GM21619 (cell line): ENCODE data around the gene RAB20.

Experiments used
- ATAC-seq: cut with Tn5 transposase; IDR thresholded peaks from one replicate; pipeline ENCODE4 v1.9.1; 2021; ENCODE audit not compliant: unreplicated experiment

The RAB20 gene

DNA sequence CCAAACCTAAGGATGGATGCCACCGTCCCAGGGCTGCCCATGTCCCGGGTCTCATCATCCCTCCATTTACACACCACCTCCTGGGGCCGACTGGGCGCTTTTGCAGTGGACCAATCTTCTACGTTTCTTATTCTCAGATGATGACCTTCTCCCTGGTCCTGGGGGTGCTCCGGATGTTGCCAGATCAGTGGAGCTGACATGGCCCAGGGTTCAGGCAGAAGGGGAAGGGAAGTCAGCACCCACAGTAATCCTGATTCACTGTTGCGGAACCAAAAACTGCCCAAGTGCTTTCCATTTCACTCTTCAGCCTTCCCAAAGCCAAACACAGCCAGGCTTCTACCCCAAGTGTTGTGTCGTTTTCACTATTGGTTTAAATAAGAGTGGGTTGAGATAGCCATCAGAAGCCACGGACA lies 29.8 kb downstream of the RAB20 start:
- no peak for ATAC-seq

DNA sequence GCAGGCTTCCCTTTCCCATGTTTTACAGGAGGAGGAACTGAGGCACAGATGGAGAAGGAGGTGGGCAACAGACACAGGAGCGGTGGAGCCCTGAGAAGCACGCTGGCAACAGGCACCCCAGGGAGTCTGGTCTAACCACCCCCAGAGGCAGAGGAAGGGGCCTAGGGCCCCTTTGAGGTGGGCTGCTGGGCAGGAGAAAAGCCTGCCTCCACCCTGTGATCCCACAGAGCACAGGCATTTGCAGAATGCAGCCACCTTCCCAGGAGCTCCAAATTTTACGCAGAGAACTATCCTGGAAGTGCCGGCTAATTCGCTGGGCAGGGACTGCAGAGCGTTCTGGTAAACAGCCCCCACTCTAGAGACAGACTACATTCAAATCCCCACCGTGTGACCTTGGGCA lies 30.4 kb downstream of the RAB20 start:
- no peak for ATAC-seq

DNA sequence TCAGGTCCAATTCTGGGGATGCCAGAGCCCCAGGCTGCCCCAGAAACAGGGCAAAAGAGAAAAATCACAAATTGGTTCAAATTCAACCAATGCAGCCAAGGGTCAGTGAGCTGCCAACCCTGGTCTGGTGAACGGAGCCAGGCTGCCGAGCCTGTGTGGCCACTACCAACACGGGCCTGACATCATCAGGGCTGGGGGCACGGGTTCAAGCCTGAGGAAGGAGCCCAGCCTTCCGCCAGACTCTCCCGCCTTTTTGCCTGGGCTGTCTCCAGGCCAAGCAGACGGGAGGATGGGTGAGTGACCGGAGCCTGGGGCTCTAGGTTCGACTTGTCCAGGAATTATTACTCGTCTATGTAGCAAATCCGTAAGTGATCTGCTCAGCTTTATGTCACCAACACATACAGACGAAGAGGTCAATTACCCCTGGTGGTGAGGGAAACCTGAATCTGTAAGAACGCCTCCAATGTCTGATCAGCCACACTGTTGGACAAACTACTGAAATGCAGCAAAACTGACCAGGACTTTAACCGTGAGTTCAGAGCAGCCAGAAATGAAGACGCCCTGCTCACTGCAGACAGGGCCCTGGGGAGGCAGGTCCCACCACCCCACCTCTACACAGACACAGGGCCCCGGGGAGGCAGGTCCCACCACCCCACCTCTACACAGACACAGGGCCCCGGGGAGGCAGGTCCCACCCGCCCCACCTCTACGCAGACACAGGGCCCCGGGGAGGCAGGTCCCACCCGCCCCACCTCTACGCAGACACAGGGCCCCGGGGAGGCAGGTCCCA lies 31.8 kb downstream of the RAB20 start:
- ATAC-seq: no peak

DNA sequence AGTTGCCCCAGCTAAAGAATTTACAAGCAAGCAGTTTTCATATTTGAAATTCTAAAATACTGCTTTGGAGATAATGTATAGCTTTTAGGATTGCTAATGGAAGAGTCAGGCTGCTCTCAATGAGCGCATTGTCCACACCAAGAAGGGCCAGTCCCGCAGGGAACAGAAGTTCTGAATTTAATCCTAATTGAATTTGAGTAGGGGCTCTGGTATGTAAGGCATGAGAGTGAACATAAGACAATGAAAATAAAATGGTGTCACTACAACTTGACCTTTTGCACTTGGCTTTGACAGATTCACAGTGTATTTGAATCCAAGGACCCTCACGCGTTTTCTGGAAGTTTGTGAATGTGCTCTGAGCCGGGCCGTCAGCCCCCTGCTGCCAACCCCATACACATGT lies 32.6 kb downstream of the RAB20 start:
- ATAC-seq: no peak

DNA sequence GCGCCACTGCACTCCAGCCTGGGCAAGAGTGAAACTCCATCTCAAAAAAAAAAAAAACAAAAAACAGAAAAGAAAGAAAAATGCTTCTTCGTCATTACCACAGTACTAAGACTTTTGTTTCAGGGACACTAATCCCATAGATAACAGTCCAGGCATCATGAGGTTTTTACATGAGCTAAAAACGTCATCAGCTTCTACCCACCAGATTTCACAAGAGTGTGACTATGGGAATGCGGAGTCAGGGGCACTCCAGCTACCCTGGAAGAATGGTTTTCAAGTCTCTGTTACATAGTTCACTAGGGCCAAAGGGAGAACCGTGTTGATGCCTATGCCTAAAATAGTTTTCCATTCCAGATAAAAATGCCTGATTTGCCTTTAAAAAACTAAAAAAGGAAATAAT lies 33.2 kb downstream of the RAB20 start:
- no peak for ATAC-seq

DNA sequence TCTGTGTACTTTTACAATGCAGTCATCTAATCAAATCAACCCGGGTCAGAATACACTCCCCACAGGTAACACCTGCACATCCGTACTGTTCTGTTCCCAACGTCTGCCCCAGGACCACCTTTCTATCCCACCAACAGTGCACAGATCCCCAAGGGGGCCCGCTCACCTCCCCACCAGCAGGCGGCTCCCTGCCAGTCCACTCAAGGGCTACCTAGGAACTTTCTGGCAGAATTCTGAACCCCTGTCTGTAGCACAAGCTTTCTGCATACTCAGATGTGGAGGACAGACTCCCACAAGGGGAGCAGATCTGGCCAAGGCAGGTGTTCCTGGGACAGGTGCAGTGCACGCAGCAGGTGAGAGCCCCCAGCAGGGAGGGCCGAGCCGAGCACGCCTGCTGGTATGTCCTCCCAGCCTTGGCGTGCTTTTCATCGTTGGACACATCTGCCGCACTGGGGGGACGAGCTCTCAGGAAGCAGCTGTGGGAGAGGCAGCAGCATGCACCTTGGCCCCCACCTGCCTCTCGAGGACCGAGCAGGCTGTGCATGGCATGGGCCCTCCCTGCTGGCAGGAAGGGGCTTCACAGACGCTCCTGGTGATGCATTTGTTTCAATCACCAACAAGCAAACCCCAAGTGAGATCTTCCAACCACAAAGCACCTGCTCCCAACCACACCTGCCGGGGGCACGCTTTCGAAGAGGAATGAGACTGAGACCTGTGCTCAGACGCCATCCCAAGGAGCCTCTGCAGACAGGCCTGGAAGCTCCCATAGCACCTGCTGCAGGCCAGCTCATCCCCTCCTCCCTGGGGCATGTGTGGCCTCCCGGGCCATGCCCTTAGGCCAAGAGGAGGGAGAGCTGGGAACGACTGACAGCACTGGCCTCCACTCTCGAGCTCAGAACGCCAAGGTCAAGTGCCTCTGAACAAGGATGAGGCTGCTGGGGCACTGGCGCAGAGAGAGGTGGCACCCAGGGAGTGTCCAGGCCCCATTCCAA lies 35.9 kb downstream of the RAB20 start:
- peak; percentile 77 for ATAC-seq

DNA sequence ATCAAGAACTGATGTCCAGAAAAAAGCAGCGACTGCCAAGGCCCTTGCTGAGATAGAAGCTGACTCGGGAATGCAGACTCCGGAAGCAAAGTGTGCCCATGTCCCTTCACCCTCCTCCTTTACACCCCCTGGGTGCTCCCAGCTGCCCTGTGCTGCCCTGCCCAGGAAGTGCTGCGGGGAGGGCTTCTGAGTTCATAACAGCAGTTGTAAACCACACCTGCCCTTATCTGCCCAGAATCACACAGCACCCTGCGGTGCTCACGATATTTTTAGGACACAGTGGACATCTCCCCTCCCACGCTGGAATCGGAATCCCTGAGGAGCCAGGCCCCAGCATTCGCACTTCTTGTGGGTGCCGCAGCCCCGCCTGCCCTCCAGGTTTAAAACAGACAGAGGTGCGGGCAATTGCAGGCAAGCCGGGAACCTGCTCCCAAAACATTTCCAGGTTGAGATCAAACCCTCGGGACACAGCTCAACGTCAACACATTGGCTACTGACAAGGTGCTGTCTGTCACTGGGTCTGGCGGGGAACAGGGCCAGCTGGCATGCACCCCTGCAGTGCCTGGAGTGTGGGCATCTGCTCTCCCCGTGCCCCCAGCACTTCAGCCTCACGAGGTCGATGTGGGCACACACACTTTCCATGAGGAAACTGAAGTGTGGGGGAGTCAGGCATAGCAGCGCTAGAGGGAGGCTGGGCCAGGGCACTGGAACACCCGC lies 36.8 kb downstream of the RAB20 start:
- ATAC-seq: no peak

DNA sequence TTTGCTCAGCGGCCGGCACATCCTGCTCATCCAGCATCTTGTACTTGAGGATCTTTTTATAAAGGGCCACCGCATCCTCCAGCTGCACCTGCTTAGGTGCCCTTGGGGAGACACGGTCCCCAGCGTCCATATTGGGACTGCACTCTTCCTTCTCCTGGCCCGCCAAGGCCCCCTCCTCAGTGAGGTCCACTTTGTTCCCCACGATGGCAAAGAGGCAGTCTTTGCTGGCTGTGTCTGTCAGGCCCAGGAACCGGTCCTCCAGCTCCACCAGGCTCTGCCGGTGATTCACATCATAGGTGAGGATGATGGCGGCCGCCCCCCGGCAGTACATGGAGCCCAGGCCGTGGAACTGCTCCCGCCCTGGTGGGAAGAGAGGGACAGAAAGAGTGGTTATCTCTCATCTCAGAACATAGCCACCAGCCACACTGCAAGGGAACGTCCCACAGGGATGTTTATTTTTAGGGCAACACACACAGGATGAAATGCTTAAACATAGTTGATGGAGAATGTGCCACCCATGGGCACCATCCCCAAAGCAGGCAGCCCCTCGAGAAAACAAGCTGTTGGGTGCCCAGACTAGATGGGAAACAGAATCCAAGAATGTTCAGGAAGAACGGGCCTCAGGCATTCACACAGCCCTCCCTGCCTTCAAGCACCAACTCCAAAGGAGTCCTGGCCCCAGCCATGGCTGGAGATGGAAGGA lies 37.5 kb downstream of the RAB20 start:
- no peak for ATAC-seq

DNA sequence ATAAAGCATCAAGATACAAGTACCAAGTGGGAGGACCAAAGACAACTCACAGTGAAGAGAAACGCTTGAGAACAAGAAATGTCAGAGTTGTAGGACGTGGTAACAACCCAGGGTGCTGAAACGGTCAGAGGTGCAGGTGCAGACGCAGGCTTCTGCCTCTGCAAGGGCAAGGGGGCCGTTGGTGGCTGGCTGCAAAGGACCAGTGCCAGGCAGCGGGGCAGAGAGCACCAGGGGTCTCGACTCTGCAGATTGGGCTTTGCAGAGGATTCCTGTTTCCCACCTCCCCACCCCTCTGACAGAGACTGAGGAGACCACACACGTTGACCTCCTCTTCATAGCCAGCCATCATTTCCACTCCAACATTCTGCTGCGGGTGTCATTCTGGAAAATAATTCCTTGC lies 38.3 kb downstream of the RAB20 start:
- ATAC-seq: no peak

DNA sequence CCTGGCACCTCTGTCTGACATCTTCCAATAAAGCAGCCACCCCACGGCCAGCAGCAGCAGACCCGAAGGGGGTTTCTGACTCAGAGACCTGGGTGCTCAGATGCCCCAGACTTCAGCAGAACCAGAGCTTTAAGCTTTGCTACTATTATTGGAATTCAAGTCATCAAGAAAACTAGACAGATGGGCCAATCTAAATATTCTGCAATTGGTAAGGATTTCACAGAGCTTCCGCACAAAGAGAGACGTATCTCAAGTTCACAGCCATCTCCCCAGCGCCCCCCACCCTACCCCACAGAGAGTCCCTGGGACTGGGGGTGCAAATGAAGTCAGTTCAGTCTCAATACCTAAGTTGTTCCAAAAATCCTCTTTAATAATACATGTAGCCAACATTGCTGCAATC lies 38.8 kb downstream of the RAB20 start:
- ATAC-seq: no peak

DNA sequence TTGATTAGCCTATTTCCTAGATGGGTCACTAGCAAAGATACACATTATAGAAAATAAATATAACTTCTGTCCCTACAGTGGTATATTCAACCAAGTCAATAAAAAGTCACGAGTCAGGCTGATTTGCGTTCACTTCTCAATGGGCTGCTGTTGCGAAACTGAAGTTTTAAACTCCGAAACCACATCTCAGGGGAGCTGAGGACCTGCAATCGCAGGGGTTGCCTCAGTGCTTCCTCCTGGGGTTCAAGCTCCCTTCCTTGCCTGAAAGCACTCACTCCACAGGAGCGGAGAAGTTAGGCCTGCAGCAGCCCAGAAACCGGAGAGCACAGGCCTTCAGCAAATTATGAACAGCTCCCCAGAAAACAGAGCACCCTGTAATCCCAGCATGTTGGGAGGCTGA lies 39.6 kb downstream of the RAB20 start:
- ATAC-seq: no peak

DNA sequence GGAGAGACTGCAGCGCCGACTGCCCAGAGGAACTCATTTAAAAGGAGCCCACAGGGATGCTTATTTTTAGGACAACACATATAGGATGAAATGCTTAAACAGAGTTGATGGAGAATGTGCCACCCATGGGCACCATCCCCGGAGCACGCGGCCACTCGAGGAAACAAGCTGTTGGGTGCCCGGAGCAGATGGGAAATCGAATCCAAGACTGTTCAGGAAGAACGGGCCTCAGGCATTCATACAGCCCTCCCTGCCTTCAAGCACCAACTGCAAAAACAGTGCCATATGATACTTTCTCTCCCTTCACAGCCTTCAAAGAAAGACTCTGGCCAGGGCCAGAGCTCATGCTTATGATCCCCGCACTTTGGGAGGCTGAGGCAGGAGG lies 40.2 kb downstream of the RAB20 start:
- no peak for ATAC-seq

DNA sequence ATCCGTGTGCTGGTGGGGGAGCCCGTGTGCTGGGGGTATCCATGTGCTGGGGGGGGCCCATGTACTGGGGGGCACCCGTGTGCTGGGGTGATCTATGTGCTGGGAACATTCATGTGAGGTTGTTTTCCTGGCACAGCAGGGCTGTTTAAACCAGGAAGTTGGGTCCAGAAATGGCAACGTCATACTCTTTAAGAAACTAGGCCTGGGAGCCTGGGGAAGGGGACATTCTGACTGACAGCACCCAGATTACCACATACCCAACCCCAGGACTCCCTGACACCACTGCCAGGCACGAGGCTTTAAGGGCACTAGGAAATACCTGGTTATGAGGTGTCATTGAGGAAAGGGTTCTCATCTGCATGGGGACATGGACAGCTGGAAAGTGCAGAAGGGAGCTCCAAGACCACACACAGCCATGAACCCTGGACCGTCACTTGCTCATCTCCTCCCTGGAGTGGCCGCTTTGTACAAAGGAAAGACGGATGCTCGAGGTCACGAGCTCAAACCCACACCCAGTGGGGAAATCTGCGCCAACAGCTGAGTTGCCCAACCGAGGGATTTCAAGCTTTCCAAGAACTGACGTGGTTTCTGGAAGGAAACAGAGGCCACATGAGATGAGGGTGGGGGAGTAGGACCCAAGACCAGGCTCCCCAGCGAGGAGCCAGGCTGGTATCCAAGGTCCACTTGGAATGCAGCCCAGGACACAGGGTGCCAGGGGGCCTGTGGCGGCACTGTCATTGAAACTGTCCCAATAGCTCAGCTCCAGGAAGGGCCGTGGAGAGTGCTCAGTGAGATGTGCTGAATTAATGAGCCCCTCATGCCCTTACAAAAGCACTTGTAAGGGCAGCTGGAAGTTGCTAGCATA lies 40.9 kb downstream of the RAB20 start:
- ATAC-seq: no peak

DNA sequence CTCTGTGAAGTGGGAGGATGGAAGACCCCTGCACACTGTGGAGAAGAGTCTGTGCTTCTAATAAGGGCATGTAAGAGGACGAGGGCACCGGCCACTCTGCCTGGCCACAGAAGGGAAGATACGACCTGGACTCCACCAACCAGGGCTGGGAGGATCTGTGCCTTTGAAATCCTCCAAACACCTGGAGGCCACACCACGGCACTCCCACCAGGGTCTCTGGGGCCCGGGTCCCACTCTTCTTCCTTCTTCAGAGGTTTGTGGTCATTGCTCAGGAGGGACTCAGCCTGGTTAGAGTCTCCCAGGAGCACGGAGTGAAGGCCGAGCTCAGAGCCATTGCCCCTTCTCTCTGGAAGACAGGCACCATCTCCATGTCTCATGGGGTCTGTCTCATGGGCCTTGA lies 42.0 kb downstream of the RAB20 start:
- ATAC-seq: no peak

DNA sequence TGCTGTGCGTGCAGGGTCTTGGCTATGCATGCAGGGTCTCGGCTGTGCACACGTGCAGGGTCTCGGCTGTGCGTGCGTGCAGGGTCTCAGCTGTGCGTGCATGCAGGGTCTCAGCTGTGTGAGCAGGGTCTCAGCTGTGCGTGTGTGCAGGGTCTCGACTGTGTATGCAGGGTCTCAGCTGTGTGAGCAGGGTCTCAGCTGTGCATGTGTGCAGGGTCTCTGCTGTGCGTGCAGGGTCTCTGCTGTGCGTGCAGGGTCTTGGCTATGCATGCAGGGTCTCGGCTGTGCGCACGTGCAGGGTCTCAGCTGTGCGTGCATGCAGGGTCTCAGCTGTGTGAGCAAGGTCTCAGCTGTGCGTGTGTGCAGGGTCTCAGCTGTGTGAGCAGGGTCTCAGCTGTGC lies 42.5 kb downstream of the RAB20 start:
- ATAC-seq: no peak

DNA sequence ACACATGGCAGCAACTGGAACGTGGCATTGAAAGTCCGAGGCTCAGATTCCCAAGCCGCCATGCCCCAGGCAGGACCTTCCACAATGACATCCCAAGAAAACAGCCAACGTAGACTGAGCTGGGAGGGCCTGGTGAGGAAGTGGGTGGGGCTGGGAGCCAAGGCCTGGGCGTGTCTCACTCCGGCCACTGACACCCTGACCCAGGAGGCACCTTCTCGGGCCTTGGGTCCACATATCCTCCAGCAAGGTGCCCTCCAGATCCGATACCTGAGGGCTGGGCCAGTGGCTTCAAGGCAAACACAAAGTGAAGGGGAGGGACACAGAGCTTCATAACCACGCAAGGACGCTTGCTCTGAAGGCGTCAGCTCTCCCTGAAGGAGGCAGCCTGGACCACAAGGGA lies 43.0 kb downstream of the RAB20 start:
- no peak for ATAC-seq

DNA sequence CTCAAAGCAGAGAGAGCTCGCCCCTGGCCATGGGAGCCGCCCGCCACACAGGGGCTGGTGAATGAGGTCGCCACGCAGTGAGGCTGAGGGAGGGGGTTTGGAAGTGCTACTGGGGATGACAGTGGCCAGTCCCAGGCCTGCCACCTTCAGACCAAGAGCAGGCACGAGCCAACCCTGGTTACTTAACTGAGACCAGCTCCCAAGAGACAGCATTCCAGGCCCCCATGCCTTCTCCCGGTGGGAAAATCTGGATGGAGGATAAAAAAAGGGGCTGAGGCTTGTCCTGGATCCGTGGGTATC lies 43.3 kb downstream of the RAB20 start:
- no peak for ATAC-seq

DNA sequence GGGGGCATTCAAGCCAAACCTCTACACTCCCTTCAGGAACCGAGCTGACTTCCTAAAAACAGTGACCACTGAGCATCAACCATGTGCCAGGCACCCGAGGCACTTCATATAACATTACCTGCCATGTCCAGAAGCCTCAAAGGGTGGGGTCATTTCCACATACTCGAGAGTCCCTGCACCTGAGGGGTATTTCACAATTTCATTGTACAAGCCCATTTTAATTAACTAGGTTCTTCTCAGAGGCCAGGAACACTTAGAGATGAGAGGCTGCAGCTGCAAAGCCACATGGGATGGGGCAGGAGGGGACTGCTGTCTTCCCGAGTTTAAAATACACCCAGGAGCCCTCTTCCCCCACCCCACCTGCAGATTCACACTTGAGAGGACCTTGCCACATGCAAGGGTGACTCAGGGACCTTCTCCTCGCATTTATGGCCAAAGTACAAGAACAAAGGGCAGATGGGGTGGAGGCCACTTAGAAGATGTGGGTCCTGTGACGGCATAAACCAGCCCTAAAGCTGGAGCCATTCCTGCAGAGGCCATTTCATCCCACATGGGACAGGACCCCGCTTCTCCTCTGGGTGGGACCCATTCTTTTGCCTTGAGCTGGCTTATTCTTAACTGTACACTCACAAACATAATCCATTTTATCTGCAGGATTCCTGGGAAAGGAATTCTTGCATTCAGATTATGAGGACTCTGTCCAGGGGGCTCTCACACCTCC lies 43.9 kb downstream of the RAB20 start:
- ATAC-seq: no peak

DNA sequence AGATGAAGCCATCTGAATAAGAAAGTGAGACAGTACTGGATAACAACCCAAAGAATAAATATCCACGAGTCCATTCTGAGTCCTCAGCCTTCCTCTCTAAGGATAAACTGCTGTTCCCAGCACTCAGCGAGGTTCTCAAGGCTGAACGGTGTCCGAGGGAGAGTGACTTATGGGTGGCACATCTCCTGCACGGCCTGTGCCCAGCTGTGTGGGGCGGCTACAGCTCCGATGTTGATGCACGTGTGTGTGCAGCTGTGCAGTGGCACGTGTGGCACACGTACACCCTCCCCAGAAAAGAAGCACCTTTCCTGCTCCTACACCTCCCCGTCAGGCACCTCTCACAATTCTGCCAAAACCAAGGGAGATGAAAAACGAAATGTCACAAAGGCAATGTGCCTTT lies 45.0 kb downstream of the RAB20 start:
- ATAC-seq: no peak
